Measurements from ENCODE around the gene TPK1.

DNA sequence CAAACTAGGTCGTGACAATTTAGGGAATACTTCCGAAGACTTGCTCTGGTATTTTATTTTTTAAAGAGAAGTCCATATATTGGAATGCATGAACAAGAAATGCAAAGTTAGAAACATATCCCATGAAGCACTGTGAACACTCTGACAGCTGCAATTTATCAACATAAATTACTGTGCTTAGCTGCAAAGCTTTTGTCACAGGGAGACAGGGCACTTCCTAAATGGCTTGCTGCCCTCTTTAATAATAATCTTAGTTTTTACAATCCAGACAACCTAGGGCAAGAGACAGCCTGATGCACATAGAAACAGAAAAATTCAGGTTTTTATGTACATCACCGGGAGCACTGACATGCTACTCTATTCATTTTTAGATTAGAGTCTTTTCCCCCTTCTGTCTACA, 354.0 kb downstream of the TPK1 start:
- no peak for TF ChIP-seq POLR2AphosphoS5 (IDR thresholded peaks at IDR 0.05)
- TF ChIP-seq, protein P1, sequence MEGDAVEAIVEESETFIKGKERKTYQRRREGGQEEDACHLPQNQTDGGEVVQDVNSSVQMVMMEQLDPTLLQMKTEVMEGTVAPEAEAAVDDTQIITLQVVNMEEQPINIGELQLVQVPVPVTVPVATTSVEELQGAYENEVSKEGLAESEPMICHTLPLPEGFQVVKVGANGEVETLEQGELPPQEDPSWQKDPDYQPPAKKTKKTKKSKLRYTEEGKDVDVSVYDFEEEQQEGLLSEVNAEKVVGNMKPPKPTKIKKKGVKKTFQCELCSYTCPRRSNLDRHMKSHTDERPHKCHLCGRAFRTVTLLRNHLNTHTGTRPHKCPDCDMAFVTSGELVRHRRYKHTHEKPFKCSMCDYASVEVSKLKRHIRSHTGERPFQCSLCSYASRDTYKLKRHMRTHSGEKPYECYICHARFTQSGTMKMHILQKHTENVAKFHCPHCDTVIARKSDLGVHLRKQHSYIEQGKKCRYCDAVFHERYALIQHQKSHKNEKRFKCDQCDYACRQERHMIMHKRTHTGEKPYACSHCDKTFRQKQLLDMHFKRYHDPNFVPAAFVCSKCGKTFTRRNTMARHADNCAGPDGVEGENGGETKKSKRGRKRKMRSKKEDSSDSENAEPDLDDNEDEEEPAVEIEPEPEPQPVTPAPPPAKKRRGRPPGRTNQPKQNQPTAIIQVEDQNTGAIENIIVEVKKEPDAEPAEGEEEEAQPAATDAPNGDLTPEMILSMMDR (IDR thresholded peaks at IDR 0.05), result no peak

Measured in gastroesophageal sphincter (tissue), 3 donors.